Nephron progenitor cell (in vitro differentiated cells): ENCODE measurements around the gene SOCS3.

Experiments
- DNase-seq: peaks from one replicate; pipeline ENCODE4 v3.0.0; 2021
- H3K27ac Mint-ChIP-seq: 2 replicates; pipeline ENCODE4 v1.8.0; 2021; ENCODE audit warnings: mild to moderate bottlenecking, moderate library complexity, mixed read lengths
- H3K27me3 Mint-ChIP-seq: 2 replicates; pipeline ENCODE4 v1.8.0; 2021; ENCODE audit warnings: mild to moderate bottlenecking, low read depth, mixed read lengths; ENCODE audit not compliant: poor library complexity
- H3K36me3 Mint-ChIP-seq: 2 replicates; pipeline ENCODE4 v1.8.0; 2021; ENCODE audit warnings: low read depth, mixed read lengths
- H3K4me1 Mint-ChIP-seq: 2 replicates; pipeline ENCODE4 v1.8.0; 2021; ENCODE audit warnings: mixed read lengths
- H3K4me3 Mint-ChIP-seq: 2 replicates; pipeline ENCODE4 v1.8.0; 2021; ENCODE audit warnings: mild to moderate bottlenecking, moderate library complexity, mixed read lengths
- H3K9me3 Mint-ChIP-seq: 2 replicates; pipeline ENCODE4 v1.8.0; 2021; ENCODE audit warnings: mild to moderate bottlenecking, moderate library complexity, mixed read lengths
- TF ChIP-seq, protein P1 (sequence below): fragments of 200-600 bp; sonication (generic); IDR thresholded peaks from 2 replicates; pipeline ENCODE4 v1.5.0; 2021; ENCODE audit warnings: antibody characterized with exemption

The SOCS3 gene

DNA sequence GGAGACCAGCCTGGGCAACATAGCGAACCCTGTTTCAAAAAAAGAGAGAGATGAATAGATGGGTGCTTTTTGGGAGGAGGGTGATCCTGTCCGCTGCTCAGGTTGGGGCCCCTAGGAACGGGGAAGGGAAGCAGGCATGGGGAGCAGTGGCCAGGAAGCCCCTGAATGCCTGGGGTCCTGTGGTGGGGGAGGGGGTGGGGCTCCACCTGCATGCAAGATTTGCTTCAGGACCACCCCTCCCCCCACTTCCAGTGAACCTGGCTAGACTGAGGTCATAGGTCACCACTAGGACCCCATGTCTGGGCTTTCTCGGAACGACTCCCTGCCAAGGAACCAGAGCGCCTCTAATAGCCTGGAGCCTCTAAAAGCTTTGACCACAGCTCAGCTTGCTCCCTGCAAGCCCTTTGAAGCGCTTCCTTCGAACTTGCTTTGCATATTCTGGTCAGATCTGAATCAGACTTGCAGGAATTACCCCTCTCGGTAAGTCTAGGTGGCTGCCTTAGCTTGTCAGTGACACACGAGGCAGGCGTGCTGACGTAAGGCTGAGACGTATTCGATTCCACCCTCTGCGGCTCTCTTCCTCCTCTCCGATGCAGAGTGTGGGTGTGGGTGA is 3.7 kb downstream of the SOCS3 start:
- Mint-ChIP-seq H3K9me3 (no peaks in the 10 kb centered on the region), H3K4me3 (peak overlapping the region; percentile 58), H3K36me3 (peaks cover 19% of the 10 kb centered on the region), H3K27ac (no peak overlapping the region), H3K4me1 (peaks cover 75% of the 10 kb centered on the region), H3K27me3 (peaks cover 14% of the 10 kb centered on the region)
- TF ChIP-seq, protein P1, sequence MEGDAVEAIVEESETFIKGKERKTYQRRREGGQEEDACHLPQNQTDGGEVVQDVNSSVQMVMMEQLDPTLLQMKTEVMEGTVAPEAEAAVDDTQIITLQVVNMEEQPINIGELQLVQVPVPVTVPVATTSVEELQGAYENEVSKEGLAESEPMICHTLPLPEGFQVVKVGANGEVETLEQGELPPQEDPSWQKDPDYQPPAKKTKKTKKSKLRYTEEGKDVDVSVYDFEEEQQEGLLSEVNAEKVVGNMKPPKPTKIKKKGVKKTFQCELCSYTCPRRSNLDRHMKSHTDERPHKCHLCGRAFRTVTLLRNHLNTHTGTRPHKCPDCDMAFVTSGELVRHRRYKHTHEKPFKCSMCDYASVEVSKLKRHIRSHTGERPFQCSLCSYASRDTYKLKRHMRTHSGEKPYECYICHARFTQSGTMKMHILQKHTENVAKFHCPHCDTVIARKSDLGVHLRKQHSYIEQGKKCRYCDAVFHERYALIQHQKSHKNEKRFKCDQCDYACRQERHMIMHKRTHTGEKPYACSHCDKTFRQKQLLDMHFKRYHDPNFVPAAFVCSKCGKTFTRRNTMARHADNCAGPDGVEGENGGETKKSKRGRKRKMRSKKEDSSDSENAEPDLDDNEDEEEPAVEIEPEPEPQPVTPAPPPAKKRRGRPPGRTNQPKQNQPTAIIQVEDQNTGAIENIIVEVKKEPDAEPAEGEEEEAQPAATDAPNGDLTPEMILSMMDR = no peak
- peak; percentile 31 for DNase-seq

DNA sequence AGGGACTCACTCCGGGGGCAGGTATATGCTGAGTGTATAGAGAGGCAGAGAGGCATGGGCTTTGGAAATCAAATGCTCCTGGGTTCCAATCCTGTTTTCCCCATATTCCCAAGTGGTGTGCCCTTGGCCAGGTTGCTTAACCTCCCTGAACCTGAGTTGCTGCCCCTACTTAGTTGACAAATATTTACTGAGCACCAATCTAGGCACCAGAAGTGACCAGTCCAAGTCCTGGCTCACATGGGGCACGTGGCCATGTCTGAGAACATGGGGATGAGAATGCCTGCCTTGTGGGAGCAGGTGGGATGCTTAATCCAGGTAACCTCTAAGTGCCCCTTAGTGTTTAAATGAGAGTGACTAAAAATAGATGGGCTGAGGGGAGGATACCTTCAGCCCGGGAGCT is 4.2 kb downstream of the SOCS3 start:
- H3K27me3 Mint-ChIP-seq = peaks cover 14% of the 10 kb centered on the region
- H3K9me3 Mint-ChIP-seq = no peaks in the 10 kb centered on the region
- TF ChIP-seq, protein P1 = no peak
- peak overlapping the region; percentile 58 for H3K4me3 Mint-ChIP-seq
- peaks cover 75% of the 10 kb centered on the region for H3K4me1 Mint-ChIP-seq
- peaks cover 19% of the 10 kb centered on the region for H3K36me3 Mint-ChIP-seq
- H3K27ac Mint-ChIP-seq = peak overlapping the region; percentile 16
- DNase-seq = no peak

DNA sequence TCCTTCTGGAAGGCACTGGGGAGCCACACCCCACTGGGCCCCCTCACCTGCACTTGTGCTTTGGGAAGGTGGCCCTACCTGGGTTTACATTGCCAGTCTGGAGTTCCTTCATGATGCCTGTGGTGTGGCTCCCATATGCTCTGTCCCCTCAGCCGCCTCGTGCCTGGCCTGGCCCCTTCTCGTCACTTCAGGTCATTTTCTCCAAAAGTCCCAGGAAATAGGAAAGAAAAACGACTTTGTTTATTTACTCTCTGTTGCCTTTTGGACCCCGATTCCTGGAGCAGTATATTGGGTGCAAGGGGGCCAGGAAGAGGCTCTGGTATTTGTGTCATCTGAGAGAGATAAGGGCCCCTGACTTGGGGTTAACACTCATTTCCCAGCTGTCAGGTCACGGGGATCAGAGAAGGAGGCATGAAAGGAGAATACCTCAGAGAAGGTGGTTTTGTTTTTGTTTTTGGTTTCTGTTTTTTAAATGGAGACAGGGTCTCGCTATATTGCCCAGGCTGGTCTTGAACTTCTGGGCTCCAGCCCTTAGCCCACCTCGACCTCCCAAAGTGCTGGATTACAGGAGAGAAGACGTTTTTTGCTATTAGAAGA is 4.7 kb downstream of the SOCS3 start:
- TF ChIP-seq, protein P1 = no peak
- no peak for DNase-seq
- H3K27me3 Mint-ChIP-seq = peaks cover 17% of the 10 kb centered on the region
- peaks cover 19% of the 10 kb centered on the region for H3K36me3 Mint-ChIP-seq
- H3K9me3 Mint-ChIP-seq = no peaks in the 10 kb centered on the region
- peaks cover 76% of the 10 kb centered on the region for H3K4me1 Mint-ChIP-seq
- peak overlapping the region; percentile 51 for H3K27ac Mint-ChIP-seq
- H3K4me3 Mint-ChIP-seq = peak overlapping the region; percentile 58

DNA sequence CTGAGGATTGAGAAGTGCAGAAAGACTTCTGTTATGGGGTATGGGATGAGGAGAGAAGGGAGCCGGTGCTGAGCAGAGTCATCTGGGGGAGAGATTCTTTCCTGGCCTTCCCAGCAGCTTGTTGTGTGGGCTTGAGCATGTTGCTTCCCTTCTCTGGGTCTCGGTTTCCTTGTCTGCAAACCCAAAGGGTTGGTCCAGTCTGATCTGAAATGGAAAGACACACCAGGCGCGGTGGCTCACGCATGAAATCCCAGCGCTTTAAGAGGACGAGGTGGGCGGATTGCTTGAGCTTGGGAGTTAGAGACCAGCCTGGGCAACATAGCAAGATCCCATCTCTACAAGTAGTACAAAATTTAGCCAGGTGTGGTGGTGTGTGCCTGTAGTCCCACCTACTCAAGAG is 6.0 kb downstream of the SOCS3 start:
- Mint-ChIP-seq H3K36me3 (peaks cover 19% of the 10 kb centered on the region), H3K4me1 (peaks cover 80% of the 10 kb centered on the region), H3K9me3 (no peaks in the 10 kb centered on the region), H3K4me3 (peak overlapping the region; percentile 82), H3K27me3 (peaks cover 26% of the 10 kb centered on the region), H3K27ac (peak overlapping the region; percentile 99)
- TF ChIP-seq, protein P1 = no peak
- no peak for DNase-seq

DNA sequence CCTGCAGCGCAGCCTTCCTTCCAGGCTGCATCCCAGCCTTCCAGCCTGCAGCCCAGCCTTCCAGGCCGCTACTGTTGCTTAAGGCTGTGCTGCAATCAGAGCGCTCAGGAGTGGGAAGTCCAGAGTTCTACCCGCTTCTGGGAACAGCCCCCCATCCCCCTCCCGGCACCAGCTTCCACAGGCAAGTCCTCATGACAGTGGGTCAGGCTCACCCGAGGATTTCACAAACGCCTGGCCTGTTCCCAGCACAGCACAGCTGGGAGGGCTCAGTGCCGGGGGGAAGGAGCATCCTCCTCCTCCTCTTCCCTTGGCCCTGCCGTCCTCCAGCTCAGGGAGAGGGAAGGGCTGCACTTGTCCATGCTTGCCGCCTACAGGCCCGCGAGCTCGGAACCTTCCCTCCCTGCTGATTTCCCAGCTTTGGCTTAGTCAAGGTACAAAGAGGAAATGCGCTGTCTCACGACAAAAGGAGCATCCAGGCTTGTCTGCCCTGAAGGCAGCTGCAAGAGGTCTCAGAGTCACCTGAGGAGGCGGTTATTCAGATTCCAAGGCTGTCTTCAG is 8.3 kb downstream of the SOCS3 start:
- no peaks in the 10 kb centered on the region for H3K36me3 Mint-ChIP-seq
- H3K4me1 Mint-ChIP-seq = peaks cover 65% of the 10 kb centered on the region

More for the DNA sequence above, 8.3 kb downstream of the SOCS3 start:
- Mint-ChIP-seq H3K9me3 (no peaks in the 10 kb centered on the region), H3K4me3 (peak overlapping the region; percentile 55), H3K27me3 (peaks cover 20% of the 10 kb centered on the region), H3K27ac (no peak overlapping the region)
- peak; percentile 41 for DNase-seq
- TF ChIP-seq, protein P1 = no peak
